H9 (cell line): Measurements from ENCODE around the gene DCUN1D2. TPM values are rescaled to one million over a fixed set of nuclear protein-coding genes. Genes with fewer than 3 reads are reported as not detected.

Experiments used
- DNase-seq: peaks from one replicate; pipeline ENCODE4 v3.0.0-alpha.2; 2017
- H2AFZ ChIP-seq: one replicate; pipeline ENCODE4 v1.6.1; 2013; ENCODE audit warnings: mild to moderate bottlenecking, low read length, control low read depth, moderate library complexity
- H2AK5ac ChIP-seq: 2 replicates; pipeline ENCODE4 v1.6.1; 2013; ENCODE audit warnings: low read length, control low read depth, mixed read lengths; ENCODE audit not compliant: insufficient read length
- H2BK120ac ChIP-seq: one replicate; pipeline ENCODE4 v1.6.1; 2013; ENCODE audit warnings: low read depth, mild to moderate bottlenecking, low read length, control low read depth, inconsistent platforms; ENCODE audit not compliant: poor library complexity, severe bottlenecking
- H2BK12ac ChIP-seq: 2 replicates; pipeline ENCODE4 v1.6.1; 2013; ENCODE audit warnings: low read length, control low read depth, mixed read lengths, low read depth; ENCODE audit not compliant: insufficient read length
- H2BK15ac ChIP-seq: 2 replicates; pipeline ENCODE4 v1.6.1; 2013; ENCODE audit warnings: low read depth, low read length, control low read depth
- H2BK20ac ChIP-seq: one replicate; pipeline ENCODE4 v1.6.1; 2013; ENCODE audit warnings: low read depth, mild to moderate bottlenecking, low read length, control low read depth, inconsistent platforms; ENCODE audit not compliant: poor library complexity, severe bottlenecking
- H2BK5ac ChIP-seq: 2 replicates; pipeline ENCODE4 v1.6.1; 2013; ENCODE audit warnings: low read length, control low read depth, mixed read lengths; ENCODE audit not compliant: insufficient read length
- H3K14ac ChIP-seq: 2 replicates; pipeline ENCODE4 v1.6.1; 2013; ENCODE audit warnings: low read length, control low read depth; ENCODE audit not compliant: insufficient read depth
- H3K18ac ChIP-seq: 2 replicates; pipeline ENCODE4 v1.6.1; 2013; ENCODE audit warnings: low read depth, mild to moderate bottlenecking, mixed read lengths, low read length, control low read depth; ENCODE audit not compliant: insufficient read length
- H3K23ac ChIP-seq: 2 replicates; pipeline ENCODE4 v1.6.1; 2013; ENCODE audit warnings: low read length, control low read depth, mixed read lengths, low read depth; ENCODE audit not compliant: insufficient read length
- H3K23me2 ChIP-seq: 2 replicates; pipeline ENCODE4 v1.6.1; 2013; ENCODE audit warnings: low read depth, mild to moderate bottlenecking, mixed read lengths, low read length, control low read depth; ENCODE audit not compliant: insufficient read length, poor library complexity, severe bottlenecking
- H3K27ac ChIP-seq: 2 replicates; pipeline ENCODE4 v1.5.1; 2013; ENCODE audit warnings: low read length, control low read depth, mixed read lengths, low read depth; ENCODE audit not compliant: insufficient read length
- H3K27me3 ChIP-seq: 2 replicates; pipeline ENCODE4 v1.6.1; 2013; ENCODE audit warnings: low read length, control low read depth, inconsistent platforms; ENCODE audit not compliant: insufficient read depth
- H3K4ac ChIP-seq: 2 replicates; pipeline ENCODE4 v1.6.1; 2013; ENCODE audit warnings: low read depth, mild to moderate bottlenecking, control low read depth, inconsistent platforms, low read length, moderate library complexity
- H3K4me1 ChIP-seq: 2 replicates; pipeline ENCODE4 v1.6.1; 2013; ENCODE audit warnings: low read length, control low read depth, inconsistent platforms; ENCODE audit not compliant: insufficient read depth
- H3K4me2 ChIP-seq: 2 replicates; pipeline ENCODE4 v1.6.1; 2013; ENCODE audit warnings: low read length, control low read depth, mixed read lengths; ENCODE audit not compliant: insufficient read length, insufficient read depth
- H3K56ac ChIP-seq: 2 replicates; pipeline ENCODE4 v1.6.1; 2013; ENCODE audit warnings: low read depth, mild to moderate bottlenecking, mixed read lengths, low read length, control low read depth; ENCODE audit not compliant: insufficient read length
- H3K79me1 ChIP-seq: 2 replicates; pipeline ENCODE4 v1.6.1; 2013; ENCODE audit warnings: low read depth, mild to moderate bottlenecking, moderate library complexity, low read length, control low read depth, inconsistent platforms; ENCODE audit not compliant: insufficient read depth, poor library complexity, severe bottlenecking
- H3K79me2 ChIP-seq: 2 replicates; pipeline ENCODE4 v1.6.1; 2013; ENCODE audit warnings: low read length, control low read depth, inconsistent platforms; ENCODE audit not compliant: insufficient read depth
- H3K9ac ChIP-seq: 2 replicates; pipeline ENCODE4 v1.6.1; 2013; ENCODE audit warnings: low read length, control low read depth, mixed read lengths; ENCODE audit not compliant: insufficient read length; ENCODE audit errors: extremely low read depth
- H3K9me3 ChIP-seq: one replicate; pipeline ENCODE4 v1.6.1; 2013; ENCODE audit warnings: low read depth, low read length, inconsistent platforms; ENCODE audit not compliant: control insufficient read depth
- H3T11ph ChIP-seq: one replicate; pipeline ENCODE4 v1.6.1; 2013; ENCODE audit warnings: mild to moderate bottlenecking, low read length, control low read depth, inconsistent platforms
- H4K20me1 ChIP-seq: one replicate; pipeline ENCODE4 v1.6.1; 2013; ENCODE audit not compliant: control insufficient read depth, insufficient read length, insufficient read depth
- H4K5ac ChIP-seq: 2 replicates; pipeline ENCODE4 v1.6.1; 2013; ENCODE audit warnings: low read depth, mild to moderate bottlenecking, mixed read lengths, low read length, control low read depth; ENCODE audit not compliant: insufficient read length
- H4K8ac ChIP-seq: replicated peaks from 2 replicates; pipeline ENCODE4 v1.6.1; 2013; ENCODE audit warnings: low read length, control low read depth, mixed read lengths, low read depth; ENCODE audit not compliant: insufficient read length
- H4K91ac ChIP-seq: 2 replicates; pipeline ENCODE4 v1.6.1; 2013; ENCODE audit warnings: low read depth, mild to moderate bottlenecking, moderate library complexity, mixed read lengths, low read length, control low read depth; ENCODE audit not compliant: insufficient read length
- H3K27ac Mint-ChIP-seq, 3 experiments: 2 replicates in 2 of 3; 3 replicates in 1 of 3; pipeline ENCODE4 v1.8.0; 2020 to 2021; ENCODE audit warnings: mixed read lengths in 3 of 3, mild to moderate bottlenecking in 1 of 3, moderate library complexity in 1 of 3
- H3K27me3 Mint-ChIP-seq: 2 replicates; pipeline ENCODE4 v1.8.0; 2021; ENCODE audit warnings: low read depth, mild to moderate bottlenecking, moderate library complexity, mixed read lengths
- H3K36me3 Mint-ChIP-seq, 3 experiments: 2 replicates in 2 of 3; 3 replicates in 1 of 3; pipeline ENCODE4 v1.8.0; 2020 to 2021; ENCODE audit warnings: low read depth in 3 of 3, mixed read lengths in 3 of 3; ENCODE audit not compliant: insufficient read depth in 1 of 3
- H3K4me1 Mint-ChIP-seq, 2 experiments: 2 replicates each; pipeline ENCODE4 v1.8.0; 2020; ENCODE audit warnings: mixed read lengths in 2 of 2
- H3K4me3 Mint-ChIP-seq, 2 experiments: 2 replicates in 1 of 2; 3 replicates in 1 of 2; pipeline ENCODE4 v1.8.0; 2020 to 2021; ENCODE audit warnings: mild to moderate bottlenecking in 2 of 2, mixed read lengths in 2 of 2, moderate library complexity in 1 of 2
- H3K9me3 Mint-ChIP-seq, 2 experiments: 2 replicates in 1 of 2; 3 replicates in 1 of 2; pipeline ENCODE4 v1.8.0; 2020; ENCODE audit warnings: mild to moderate bottlenecking in 2 of 2, mixed read lengths in 2 of 2, moderate library complexity in 1 of 2
- CTCF ChIP-seq: fragments of 200-600 bp; sonication (generic); conservative IDR thresholded peaks from 3 replicates; pipeline ENCODE4 v1.8.0; 2021; ENCODE audit warnings: antibody characterized with exemption, mild to moderate bottlenecking
- WGBS: extraction: QIAGEN DNeasy Blood & Tissue Kit; methylation state at CpG from one replicate; pipeline ENCODE4 v1.1.7; 2013; ENCODE audit warnings: missing lambda C conversion rate, low lambda C conversion rate, mixed read lengths; ENCODE audit not compliant: insufficient read length; ENCODE audit errors: extremely low coverage; 5-methylcytosine and 5-hydroxymethylcytosine counted together
- total RNA-seq: library from RNA; stranded (reverse); gene quantifications from 2 replicates; pipeline ENCODE4 v1.2.1, GENCODE V29; 2021

DCUN1D2 gene
- total RNA-seq, 1 experiment from 2014 or later: 36.8 TPM

GRCh38 chr13:113511361-113511760, 20.9 kb upstream of the DCUN1D2 start:
- no peaks in the 10 kb centered on the region for H3K27me3 ChIP-seq
- H3K4me1 Mint-ChIP-seq: no peaks in the 10 kb centered on the region; a peak in 1 of 4 replicates
- no peaks in the 10 kb centered on the region for H3K23me2 ChIP-seq
- H2BK15ac ChIP-seq: no peak overlapping the region
- no peaks in the 10 kb centered on the region for H3K79me1 ChIP-seq
- no peak overlapping the region for H3T11ph ChIP-seq
- DNase-seq: no peak
- H3K56ac ChIP-seq: no peak overlapping the region
- no peak overlapping the region for H2AK5ac ChIP-seq
- no CpG with 5 or more reads among the region's 15 CpGs for WGBS
- peaks cover 11 to 50% (median 45%) of the 10 kb centered on the region in 3 experiments; a peak in 6 of 7 replicates for H3K36me3 Mint-ChIP-seq
- H3K4ac ChIP-seq: no peak overlapping the region
- no peak overlapping the region for H2BK20ac ChIP-seq
- no peak overlapping the region for H4K8ac ChIP-seq
- H2AFZ ChIP-seq: no peak overlapping the region
- no peak overlapping the region for H3K27ac ChIP-seq
- H3K79me2 ChIP-seq: no peaks in the 10 kb centered on the region
- no peaks in the 10 kb centered on the region for H3K27me3 Mint-ChIP-seq
- H3K4me1 ChIP-seq: no peaks in the 10 kb centered on the region
- no peak overlapping the region for H3K27ac Mint-ChIP-seq
- no peak overlapping the region for H3K4me2 ChIP-seq
- H4K20me1 ChIP-seq: no peaks in the 10 kb centered on the region
- H3K9me3 Mint-ChIP-seq: no peaks in the 10 kb centered on the region
- H3K9ac ChIP-seq: no peak overlapping the region
- no peaks in the 10 kb centered on the region for H3K9me3 ChIP-seq
- no peak overlapping the region for H2BK120ac ChIP-seq
- H4K5ac ChIP-seq: no peak overlapping the region
- no peak overlapping the region for H2BK12ac ChIP-seq
- H3K18ac ChIP-seq: no peak overlapping the region
- TF ChIP-seq CTCF: no peak
- H3K14ac ChIP-seq: no peak overlapping the region
- H3K4me3 Mint-ChIP-seq: no peak overlapping the region
- H4K91ac ChIP-seq: no peak overlapping the region
- no peak overlapping the region for H2BK5ac ChIP-seq
- H3K23ac ChIP-seq: no peak overlapping the region
